Colonic mucosa (tissue), 4 donors: ENCODE data around the gene PDZD2. TPM values are rescaled to one million over a fixed set of nuclear protein-coding genes. Genes with fewer than 3 reads are reported as not detected.

Experiments used
- DNase-seq: peaks from one replicate; pipeline ENCODE4 v3.0.0-alpha.2; 2020
- H3K27ac ChIP-seq: fragments of 200-600 bp; one replicate; pipeline ENCODE4 v1.8.0; 2021
- H3K27me3 ChIP-seq: fragments of 200-600 bp; one replicate; pipeline ENCODE4 v1.8.0; 2021
- H3K36me3 ChIP-seq: fragments of 200-600 bp; one replicate; pipeline ENCODE4 v1.8.0; 2021
- H3K4me1 ChIP-seq: fragments of 200-600 bp; one replicate; pipeline ENCODE4 v1.8.0; 2021; ENCODE audit warnings: mild to moderate bottlenecking
- H3K4me3 ChIP-seq: fragments of 200-600 bp; one replicate; pipeline ENCODE4 v1.8.0; 2021
- H3K9ac ChIP-seq, 2 donors: one replicate each; pipeline ENCODE4 v1.7.0; 2013; ENCODE audit warnings: control low read depth in 2 of 2, low read depth in 2 of 2, low read length in 2 of 2
- H3K9me3 ChIP-seq: fragments of 200-600 bp; one replicate; pipeline ENCODE4 v1.8.0; 2021
- CTCF ChIP-seq: fragments of 200-600 bp; IDR thresholded peaks from one replicate; pipeline ENCODE4 v1.8.0; 2022; ENCODE audit warnings: antibody characterized with exemption, mild to moderate bottlenecking
- intact Hi-C: fragments of 100-400 bp; cut with DNase I; formaldehyde crosslinking; loops from one replicate; pipeline ENCODE4 v1.14.1; 2022
- total RNA-seq, 2 donors: library from RNA; stranded (reverse); fragmentation: NEBNext Ultra II Directional in 1 of 2; extraction: Animal tissue kit (Norgen Biotek cat#: 25700) in 1 of 2; gene quantifications; one replicate each; pipeline ENCODE4 v1.2.1, GENCODE V29; 2021
- donor health status: healthy.
- donor health status: DM: no; HTN: no; CAD: no.
- donor health status: DM: no; HTN: no; CAD: no.

The PDZD2 gene
- total RNA-seq, 2 donors from 2014 or later: 1.8 to 2.3 TPM

GRCh38 chr5:32055891-32056866 lies 417.2 kb downstream of the PDZD2 start:
- Histone ChIP-seq H3K36me3 (no peaks in the 10 kb centered on the region), H3K9me3 (no peaks in the 10 kb centered on the region), H3K4me1 (no peaks in the 10 kb centered on the region), H3K27ac (no peak overlapping the region), H3K9ac (no peak overlapping the region), H3K27me3 (no peaks in the 10 kb centered on the region), H3K4me3 (no peak overlapping the region)
- no peak for TF ChIP-seq CTCF
- intact Hi-C loops: no loop called here
- no peak for DNase-seq

GRCh38 chr5:32057187-32058096 lies 418.5 kb downstream of the PDZD2 start:
- no peaks in the 10 kb centered on the region for H3K36me3 ChIP-seq
- H3K27me3 ChIP-seq: no peaks in the 10 kb centered on the region
- no peak overlapping the region for H3K27ac ChIP-seq
- TF ChIP-seq CTCF: no peak
- DNase-seq: no peak
- intact Hi-C loops: no loop called here
- no peaks in the 10 kb centered on the region for H3K4me1 ChIP-seq
- no peak overlapping the region for H3K9ac ChIP-seq
- H3K9me3 ChIP-seq: no peaks in the 10 kb centered on the region
- no peak overlapping the region for H3K4me3 ChIP-seq

- TF ChIP-seq CTCF: no peak
- no peak for DNase-seq
- no peak overlapping the region for H3K4me3 ChIP-seq
- no peak overlapping the region for H3K27ac ChIP-seq
- H3K9me3 ChIP-seq: no peaks in the 10 kb centered on the region
- H3K27me3 ChIP-seq: no peaks in the 10 kb centered on the region
- intact Hi-C loops: no loop called here
- no peaks in the 10 kb centered on the region for H3K36me3 ChIP-seq
- H3K9ac ChIP-seq: no peak overlapping the region
- H3K4me1 ChIP-seq: no peaks in the 10 kb centered on the region
These were observed 419.2 kb downstream of the PDZD2 start for GRCh38 chr5:32058101-32058500.

- Histone ChIP-seq H3K27ac (no peak overlapping the region), H3K4me1 (no peaks in the 10 kb centered on the region), H3K9me3 (no peaks in the 10 kb centered on the region), H3K36me3 (no peaks in the 10 kb centered on the region), H3K9ac (no peak overlapping the region), H3K4me3 (no peak overlapping the region), H3K27me3 (no peaks in the 10 kb centered on the region)
- intact Hi-C loops: no loop called here
- TF ChIP-seq CTCF: no peak
- no peak for DNase-seq
These were observed 420.1 kb downstream of the PDZD2 start for GRCh38 chr5:32058997-32059396.

GRCh38 chr5:32059761-32060530 lies 421.0 kb downstream of the PDZD2 start:
- Histone ChIP-seq H3K27ac (no peak overlapping the region), H3K9ac (no peak overlapping the region), H3K27me3 (no peaks in the 10 kb centered on the region), H3K36me3 (no peaks in the 10 kb centered on the region), H3K4me1 (no peaks in the 10 kb centered on the region), H3K4me3 (no peak overlapping the region), H3K9me3 (no peaks in the 10 kb centered on the region)
- intact Hi-C loops: no loop called here
- no peak for TF ChIP-seq CTCF
- DNase-seq: no peak
